SK-N-SH treated with all-trans-retinoic acid at 6 μM for 48 hours (cell line): ENCODE results near the gene SAMD11.

Source experiments
- ATAC-seq: fragments of 200-7000 bp; cut with Tn5 transposase; 3 replicates; pipeline ENCODE4 v1.9.1; 2020; ENCODE audit warnings: mild to moderate bottlenecking, moderate library complexity
- ARNTL ChIP-seq: fragments of 450-650 bp; formaldehyde crosslinking; IDR thresholded peaks from 2 replicates; pipeline ENCODE4 v1.5.0; 2020; ENCODE audit warnings: low read depth, mild to moderate bottlenecking, moderate library complexity, borderline replicate concordance
- BACH2 ChIP-seq: fragments of 250-450 bp; sonication (Bioruptor Pico); IDR thresholded peaks from 2 replicates; pipeline ENCODE4 v1.9.0; 2021; ENCODE audit warnings: mild to moderate bottlenecking, borderline replicate concordance
- CSDC2 ChIP-seq: fragments of 250-450 bp; sonication (Bioruptor Pico); IDR thresholded peaks from 2 replicates; pipeline ENCODE4 v1.5.0; 2020; ENCODE audit warnings: mild to moderate bottlenecking, moderate library complexity
- ESRRG ChIP-seq: fragments of 250-450 bp; sonication (Bioruptor Pico); IDR thresholded peaks from 2 replicates; pipeline ENCODE4 v1.6.1; 2021; ENCODE audit warnings: mild to moderate bottlenecking
- GLIS3 ChIP-seq: fragments of 250-450 bp; sonication (Bioruptor Pico); IDR thresholded peaks from 2 replicates; pipeline ENCODE4 v1.5.0; 2020; ENCODE audit warnings: mild to moderate bottlenecking, moderate library complexity
- ISL1 ChIP-seq: fragments of 250-450 bp; sonication (Bioruptor Pico); IDR thresholded peaks from 2 replicates; pipeline ENCODE4 v2.1.2; 2022; ENCODE audit warnings: mild to moderate bottlenecking, moderate library complexity
- OSR1 ChIP-seq: fragments of 250-450 bp; sonication (Bioruptor Pico); IDR thresholded peaks from 2 replicates; pipeline ENCODE4 v1.8.0; 2022; ENCODE audit warnings: moderate library complexity, mild to moderate bottlenecking, inconsistent platforms
- PPARA ChIP-seq: fragments of 250-450 bp; sonication (Bioruptor Pico); IDR thresholded peaks from 2 replicates; pipeline ENCODE4 v1.5.0; 2020; ENCODE audit warnings: mild to moderate bottlenecking, borderline replicate concordance
- RARB ChIP-seq: fragments of 250-450 bp; sonication (Bioruptor Pico); IDR thresholded peaks from 2 replicates; pipeline ENCODE4 v1.8.0; 2021; ENCODE audit warnings: mild to moderate bottlenecking, moderate library complexity
- SNAI2 ChIP-seq: fragments of 250-450 bp; sonication (Bioruptor Pico); IDR thresholded peaks from 2 replicates; pipeline ENCODE4 v1.5.0; 2020; ENCODE audit warnings: mild to moderate bottlenecking, moderate library complexity
- TCF4 ChIP-seq: fragments of 250-450 bp; sonication (Bioruptor Pico); IDR thresholded peaks from 2 replicates; pipeline ENCODE4 v1.8.0; 2021; ENCODE audit warnings: mild to moderate bottlenecking, moderate library complexity, borderline replicate concordance
- TOX ChIP-seq: fragments of 250-450 bp; sonication (Bioruptor Pico); IDR thresholded peaks from 2 replicates; pipeline ENCODE4 v1.8.0; 2021; ENCODE audit warnings: mild to moderate bottlenecking, moderate library complexity, borderline replicate concordance
- ZC3H10 ChIP-seq: fragments of 250-450 bp; sonication (Bioruptor Pico); IDR thresholded peaks from 2 replicates; pipeline ENCODE4 v1.5.1; 2021; ENCODE audit warnings: mild to moderate bottlenecking, moderate library complexity
- ZFP3 ChIP-seq: fragments of 250-450 bp; sonication (Bioruptor Pico); IDR thresholded peaks from 2 replicates; pipeline ENCODE4 v1.5.0; 2020; ENCODE audit warnings: mild to moderate bottlenecking, moderate library complexity
- ZFP30 ChIP-seq: fragments of 450-650 bp; formaldehyde crosslinking; IDR thresholded peaks from 2 replicates; pipeline ENCODE4 v1.5.0; 2022; ENCODE audit warnings: mild to moderate bottlenecking, moderate library complexity
- ZNF565 ChIP-seq: fragments of 450-650 bp; formaldehyde crosslinking; conservative IDR thresholded peaks from 2 replicates; pipeline ENCODE4 v1.5.0; 2020; ENCODE audit warnings: low read depth, mild to moderate bottlenecking, moderate library complexity
- ZNF70 ChIP-seq: fragments of 450-650 bp; formaldehyde crosslinking; IDR thresholded peaks from 2 replicates; pipeline ENCODE4 v1.5.0; 2020; ENCODE audit warnings: mild to moderate bottlenecking, moderate library complexity
- ZNF8 ChIP-seq: fragments of 450-650 bp; formaldehyde crosslinking; IDR thresholded peaks from 2 replicates; pipeline ENCODE4 v1.5.0; 2020; ENCODE audit warnings: mild to moderate bottlenecking, moderate library complexity
- TF ChIP-seq, protein P1 (sequence below): fragments of 250-450 bp; sonication (Bioruptor Pico); IDR thresholded peaks from 2 replicates; pipeline ENCODE4 v1.8.0; 2021; ENCODE audit warnings: low read depth, mild to moderate bottlenecking, moderate library complexity, borderline replicate concordance
- TF ChIP-seq, protein P2 (sequence below): fragments of 250-450 bp; sonication (Bioruptor Pico); IDR thresholded peaks from 2 replicates; pipeline ENCODE4 v1.5.1; 2021; ENCODE audit warnings: mild to moderate bottlenecking, moderate library complexity
- TF ChIP-seq, protein P3 (sequence below): fragments of 250-450 bp; sonication (Bioruptor Pico); IDR thresholded peaks from 2 replicates; pipeline ENCODE4 v1.5.1; 2020; ENCODE audit warnings: low read depth, mild to moderate bottlenecking, moderate library complexity
- TF ChIP-seq, protein P4 (sequence below): fragments of 250-450 bp; sonication (Bioruptor Pico); IDR thresholded peaks from 2 replicates; pipeline ENCODE4 v1.8.0; 2020; ENCODE audit warnings: mild to moderate bottlenecking, moderate library complexity, borderline replicate concordance

SAMD11 gene

DNA sequence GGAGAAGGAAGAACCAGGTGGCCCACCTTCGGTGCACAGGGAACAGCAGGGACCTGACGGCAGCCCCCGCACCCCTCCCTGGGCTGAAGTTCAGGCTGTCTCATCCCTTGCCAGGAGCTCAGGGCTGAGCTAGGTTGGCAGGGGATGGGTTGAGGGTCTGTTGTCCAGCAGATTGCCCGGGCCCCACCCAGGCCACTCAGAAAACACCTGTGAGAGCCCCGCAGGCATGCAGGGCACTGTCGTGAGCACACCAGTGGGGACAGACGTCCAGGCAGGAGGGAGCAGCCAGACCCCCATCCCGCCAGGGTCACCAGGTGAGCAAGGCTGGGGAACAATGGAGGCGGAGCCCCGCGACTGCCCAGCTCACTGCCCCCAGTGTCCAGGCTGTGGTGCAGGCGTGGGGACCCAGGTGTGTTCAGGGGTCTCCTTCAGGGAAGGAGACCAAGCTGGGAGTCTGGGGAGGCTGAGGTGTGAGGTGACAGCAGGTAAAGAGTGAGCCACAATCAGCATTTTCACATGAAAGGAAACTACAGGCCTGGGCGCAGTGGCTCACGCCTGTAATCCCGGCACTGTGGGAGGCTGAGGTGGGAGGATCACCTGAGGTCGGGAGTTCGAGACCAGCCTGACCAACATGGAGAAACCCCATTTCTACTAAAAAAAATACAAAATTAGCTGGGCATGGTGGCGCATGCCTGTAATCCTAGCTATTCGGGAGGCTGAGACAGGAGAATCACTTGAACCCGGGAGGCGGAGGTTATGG, 9.4 kb upstream of the SAMD11 start:
- no peak for ATAC-seq
- TF ChIP-seq ZNF565 (CRISPR knock-in tag) (no peak), ARNTL (CRISPR knock-in tag) (no peak), ZNF8 (CRISPR knock-in tag) (no peak), TCF4 (no peak), GLIS3 (CRISPR knock-in tag) (no peak), ZFP30 (CRISPR knock-in tag) (no peak), OSR1 (CRISPR knock-in tag) (no peak)
- TF ChIP-seq, protein P1, sequence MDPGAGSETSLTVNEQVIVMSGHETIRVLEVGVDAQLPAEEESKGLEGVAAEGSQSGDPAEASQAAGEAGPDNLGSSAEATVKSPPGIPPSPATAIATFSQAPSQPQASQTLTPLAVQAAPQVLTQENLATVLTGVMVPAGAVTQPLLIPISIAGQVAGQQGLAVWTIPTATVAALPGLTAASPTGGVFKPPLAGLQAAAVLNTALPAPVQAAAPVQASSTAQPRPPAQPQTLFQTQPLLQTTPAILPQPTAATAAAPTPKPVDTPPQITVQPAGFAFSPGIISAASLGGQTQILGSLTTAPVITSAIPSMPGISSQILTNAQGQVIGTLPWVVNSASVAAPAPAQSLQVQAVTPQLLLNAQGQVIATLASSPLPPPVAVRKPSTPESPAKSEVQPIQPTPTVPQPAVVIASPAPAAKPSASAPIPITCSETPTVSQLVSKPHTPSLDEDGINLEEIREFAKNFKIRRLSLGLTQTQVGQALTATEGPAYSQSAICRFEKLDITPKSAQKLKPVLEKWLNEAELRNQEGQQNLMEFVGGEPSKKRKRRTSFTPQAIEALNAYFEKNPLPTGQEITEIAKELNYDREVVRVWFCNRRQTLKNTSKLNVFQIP: no peak

DNA sequence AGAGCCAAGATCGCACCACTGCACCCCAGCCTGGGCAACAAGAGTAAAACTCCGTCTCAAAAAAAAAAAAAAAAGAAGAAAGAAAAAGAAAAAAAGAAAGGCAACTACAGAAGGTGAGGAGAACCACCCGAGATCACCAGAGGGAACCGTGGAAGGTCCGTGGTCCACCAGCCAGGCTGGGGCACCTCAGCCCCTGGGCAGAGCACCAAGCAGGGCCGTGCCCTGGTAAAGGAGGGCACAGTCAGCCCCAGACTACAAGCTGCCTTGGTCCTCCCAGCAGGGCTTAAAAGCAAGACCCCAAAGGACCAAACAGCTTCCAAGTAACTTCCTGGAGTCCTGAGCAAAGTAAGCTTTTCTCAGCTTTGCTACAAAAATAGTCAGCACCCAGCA, 8.8 kb upstream of the SAMD11 start:
- TF ChIP-seq ZNF70 (CRISPR knock-in tag) (no peak), OSR1 (CRISPR knock-in tag) (no peak), ZNF8 (CRISPR knock-in tag) (no peak), ISL1 (CRISPR knock-in tag) (no peak), ARNTL (CRISPR knock-in tag) (no peak)
- no peak for ATAC-seq

DNA sequence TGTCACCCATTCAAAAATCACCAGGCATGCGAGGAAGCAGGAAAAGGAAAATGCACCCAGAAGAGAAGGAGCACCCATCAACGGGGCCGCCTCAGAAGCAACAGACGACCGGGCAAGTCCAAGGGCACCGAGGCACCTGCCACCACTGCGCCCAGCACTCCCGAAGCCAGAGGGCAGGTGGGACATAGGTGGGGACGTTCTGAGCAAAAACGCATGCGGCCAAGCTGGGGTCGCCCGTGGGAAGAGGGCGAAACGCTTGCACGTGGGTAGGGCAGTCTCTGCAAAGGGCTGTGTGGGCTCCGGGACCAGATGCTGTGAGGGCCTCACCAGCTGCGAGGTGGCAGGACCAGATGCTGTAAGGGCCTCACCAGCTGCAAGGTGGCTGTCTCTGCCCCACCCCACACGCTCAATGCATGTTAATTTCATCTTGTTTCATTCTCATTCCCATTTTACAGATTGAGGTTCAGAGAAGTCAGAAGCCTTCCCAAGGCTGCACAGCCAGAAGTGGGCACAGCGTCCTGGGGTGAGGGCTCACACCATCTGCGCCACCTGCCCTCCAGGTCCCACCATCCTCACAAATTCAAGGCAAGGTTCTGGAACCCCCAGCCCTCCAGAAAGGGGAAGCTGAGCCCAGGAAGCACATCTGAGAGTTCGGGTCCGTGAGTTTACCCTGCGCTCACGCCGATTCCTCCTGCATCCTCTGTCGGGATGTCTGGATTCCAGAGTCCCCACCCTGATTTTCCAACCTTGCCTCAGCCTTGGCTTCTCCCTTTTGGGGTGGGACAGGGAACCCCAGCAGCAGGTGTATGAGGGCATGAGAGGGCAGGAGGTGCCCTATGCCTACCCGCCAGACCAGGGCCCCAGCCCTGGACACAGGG, 8.2 kb upstream of the SAMD11 start:
- TF ChIP-seq ZC3H10 (CRISPR knock-in tag) (no peak), RARB (CRISPR knock-in tag) (no peak), ISL1 (CRISPR knock-in tag) (no peak), ZNF565 (CRISPR knock-in tag) (no peak), BACH2 (no peak), ARNTL (CRISPR knock-in tag) (no peak), PPARA (CRISPR knock-in tag) (no peak), ZFP3 (CRISPR knock-in tag) (no peak), ESRRG (CRISPR knock-in tag) (no peak), ZNF70 (CRISPR knock-in tag) (no peak), CSDC2 (CRISPR knock-in tag) (no peak), GLIS3 (CRISPR knock-in tag) (no peak), TOX (CRISPR knock-in tag) (no peak), SNAI2 (CRISPR knock-in tag) (no peak), ZNF8 (CRISPR knock-in tag) (no peak)
- TF ChIP-seq, protein P2, sequence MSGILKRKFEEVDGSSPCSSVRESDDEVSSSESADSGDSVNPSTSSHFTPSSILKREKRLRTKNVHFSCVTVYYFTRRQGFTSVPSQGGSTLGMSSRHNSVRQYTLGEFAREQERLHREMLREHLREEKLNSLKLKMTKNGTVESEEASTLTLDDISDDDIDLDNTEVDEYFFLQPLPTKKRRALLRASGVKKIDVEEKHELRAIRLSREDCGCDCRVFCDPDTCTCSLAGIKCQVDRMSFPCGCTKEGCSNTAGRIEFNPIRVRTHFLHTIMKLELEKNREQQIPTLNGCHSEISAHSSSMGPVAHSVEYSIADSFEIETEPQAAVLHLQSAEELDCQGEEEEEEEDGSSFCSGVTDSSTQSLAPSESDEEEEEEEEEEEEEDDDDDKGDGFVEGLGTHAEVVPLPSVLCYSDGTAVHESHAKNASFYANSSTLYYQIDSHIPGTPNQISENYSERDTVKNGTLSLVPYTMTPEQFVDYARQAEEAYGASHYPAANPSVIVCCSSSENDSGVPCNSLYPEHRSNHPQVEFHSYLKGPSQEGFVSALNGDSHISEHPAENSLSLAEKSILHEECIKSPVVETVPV (CRISPR knock-in tag): no peak
- TF ChIP-seq, protein P1: no peak
- TF ChIP-seq, protein P3, sequence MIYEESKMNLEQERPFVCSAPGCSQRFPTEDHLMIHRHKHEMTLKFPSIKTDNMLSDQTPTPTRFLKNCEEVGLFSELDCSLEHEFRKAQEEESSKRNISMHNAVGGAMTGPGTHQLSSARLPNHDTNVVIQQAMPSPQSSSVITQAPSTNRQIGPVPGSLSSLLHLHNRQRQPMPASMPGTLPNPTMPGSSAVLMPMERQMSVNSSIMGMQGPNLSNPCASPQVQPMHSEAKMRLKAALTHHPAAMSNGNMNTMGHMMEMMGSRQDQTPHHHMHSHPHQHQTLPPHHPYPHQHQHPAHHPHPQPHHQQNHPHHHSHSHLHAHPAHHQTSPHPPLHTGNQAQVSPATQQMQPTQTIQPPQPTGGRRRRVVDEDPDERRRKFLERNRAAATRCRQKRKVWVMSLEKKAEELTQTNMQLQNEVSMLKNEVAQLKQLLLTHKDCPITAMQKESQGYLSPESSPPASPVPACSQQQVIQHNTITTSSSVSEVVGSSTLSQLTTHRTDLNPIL (CRISPR knock-in tag): no peak
- TF ChIP-seq, protein P4, sequence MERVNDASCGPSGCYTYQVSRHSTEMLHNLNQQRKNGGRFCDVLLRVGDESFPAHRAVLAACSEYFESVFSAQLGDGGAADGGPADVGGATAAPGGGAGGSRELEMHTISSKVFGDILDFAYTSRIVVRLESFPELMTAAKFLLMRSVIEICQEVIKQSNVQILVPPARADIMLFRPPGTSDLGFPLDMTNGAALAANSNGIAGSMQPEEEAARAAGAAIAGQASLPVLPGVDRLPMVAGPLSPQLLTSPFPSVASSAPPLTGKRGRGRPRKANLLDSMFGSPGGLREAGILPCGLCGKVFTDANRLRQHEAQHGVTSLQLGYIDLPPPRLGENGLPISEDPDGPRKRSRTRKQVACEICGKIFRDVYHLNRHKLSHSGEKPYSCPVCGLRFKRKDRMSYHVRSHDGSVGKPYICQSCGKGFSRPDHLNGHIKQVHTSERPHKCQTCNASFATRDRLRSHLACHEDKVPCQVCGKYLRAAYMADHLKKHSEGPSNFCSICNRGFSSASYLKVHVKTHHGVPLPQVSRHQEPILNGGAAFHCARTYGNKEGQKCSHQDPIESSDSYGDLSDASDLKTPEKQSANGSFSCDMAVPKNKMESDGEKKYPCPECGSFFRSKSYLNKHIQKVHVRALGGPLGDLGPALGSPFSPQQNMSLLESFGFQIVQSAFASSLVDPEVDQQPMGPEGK (CRISPR knock-in tag): no peak
- no peak for ATAC-seq
